HepG2 (cell line): ENCODE data around the gene NPW. TPM values are rescaled to one million over a fixed set of nuclear protein-coding genes. Genes with fewer than 3 reads are reported as not detected.
A peak's percentile ranks its signal among the peaks of the same experiment; 100 is the strongest.

Experiments
- CC2D1A ChIP-seq: sonication (generic); formaldehyde crosslinking; IDR thresholded peaks from 2 replicates; pipeline ENCODE4 v1.8.1; 2023; ENCODE audit warnings: mild to moderate bottlenecking, missing genetic modification reagents
- CEBPG ChIP-seq: IDR thresholded peaks from 2 replicates; pipeline ENCODE4 v1.6.1; 2016
- ELF3 ChIP-seq: IDR thresholded peaks from 2 replicates; pipeline ENCODE4 v1.6.1; 2016; ENCODE audit warnings: missing genetic modification reagents, missing compliant biosample characterization
- FOXP1 ChIP-seq, 2 experiments: fragments of 450-650 bp in 1 of 2; IDR thresholded peaks; 2 replicates each; pipeline ENCODE4 v1.6.1; 2017 to 2018; ENCODE audit warnings: antibody characterized with exemption in 1 of 2
- HDAC1 ChIP-seq: sonication (generic); formaldehyde crosslinking; IDR thresholded peaks from 2 replicates; pipeline ENCODE4 v1.5.1; 2020; ENCODE audit warnings: mild to moderate bottlenecking, missing genetic modification reagents
- SMYD3 ChIP-seq: sonication (generic); formaldehyde crosslinking; IDR thresholded peaks from 2 replicates; pipeline ENCODE4 v1.8.1; 2023; ENCODE audit warnings: mild to moderate bottlenecking, missing genetic modification reagents
- SOX13 ChIP-seq, 3 experiments: fragments of 450-650 bp in 1 of 3; sonication (generic) in 1 of 3; formaldehyde crosslinking in 1 of 3; IDR thresholded peaks in 2 of 3; conservative IDR thresholded peaks in 1 of 3; 2 replicates each; pipeline versions ENCODE4 v1.5.0 to v1.6.1; 2016 to 2020; ENCODE audit warnings: antibody characterized with exemption in 1 of 3, mild to moderate bottlenecking in 1 of 3, missing compliant biosample characterization in 1 of 3, missing genetic modification reagents in 1 of 3, moderate library complexity in 1 of 3
- YY1 ChIP-seq: IDR thresholded peaks from 2 replicates; pipeline ENCODE4 v1.6.1; 2011; ENCODE audit warnings: low read length, low read depth, moderate library complexity, mild to moderate bottlenecking; ENCODE audit not compliant: insufficient read depth, insufficient replicate concordance
- ZBTB38 ChIP-seq: sonication (generic); formaldehyde crosslinking; IDR thresholded peaks from 2 replicates; pipeline ENCODE4 v1.5.1; 2020; ENCODE audit warnings: mild to moderate bottlenecking, missing genetic modification reagents
- ZNF382 ChIP-seq: sonication (generic); formaldehyde crosslinking; IDR thresholded peaks from 2 replicates; pipeline ENCODE4 v1.5.0; 2020; ENCODE audit warnings: missing genetic modification reagents, mild to moderate bottlenecking, borderline replicate concordance
- ZNF713 ChIP-seq: sonication (generic); formaldehyde crosslinking; IDR thresholded peaks from 2 replicates; pipeline ENCODE4 v1.4.0; 2020; ENCODE audit warnings: mild to moderate bottlenecking, missing genetic modification reagents
- ZSCAN22 ChIP-seq: sonication (generic); formaldehyde crosslinking; IDR thresholded peaks from 2 replicates; pipeline ENCODE4 v1.4.0; 2020; ENCODE audit warnings: mild to moderate bottlenecking, missing genetic modification reagents
- ZSCAN30 ChIP-seq: sonication (generic); formaldehyde crosslinking; IDR thresholded peaks from 2 replicates; pipeline ENCODE4 v1.5.0; 2020; ENCODE audit warnings: mild to moderate bottlenecking, missing genetic modification reagents
- polyA plus RNA-seq, 8 experiments: library from polyadenylated mRNA; depleted of rRNA in 3 of 8; stranded (reverse) in 7 of 8; unstranded in 1 of 8; fragments of >200 nt; fragmentation: Illumina TruSeq in 4 of 8; extraction: Trizol in 4 of 8; gene quantifications; 2 replicates each; pipeline versions ENCODE4 v1.2.1 to v1.2.3, GENCODE V29; 2011 to 2016; ENCODE audit warnings: low read depth in 4 of 8, missing spikeins in 1 of 8, mixed read lengths in 1 of 8; ENCODE audit not compliant: insufficient read depth in 1 of 8
- total RNA-seq, 5 experiments: library from RNA; depleted of rRNA; stranded (reverse); fragments of >200 nt; fragmentation: Illumina TruSeq; extraction: Trizol; gene quantifications; 2 replicates each; pipeline ENCODE4 v1.2.3, GENCODE V29; 2016; ENCODE audit warnings: low read depth in 1 of 5
- TF ChIP-seq, protein P1 (sequence below): sonication (generic); formaldehyde crosslinking; IDR thresholded peaks from 2 replicates; pipeline ENCODE4 v1.8.0; 2022; ENCODE audit warnings: missing genetic modification reagents, low read depth, mild to moderate bottlenecking, borderline replicate concordance
- TF ChIP-seq, protein P2 (sequence below): sonication (generic); formaldehyde crosslinking; IDR thresholded peaks from 2 replicates; pipeline ENCODE4 v1.4.0; 2020; ENCODE audit warnings: low read depth, mild to moderate bottlenecking, missing genetic modification reagents
- TF ChIP-seq, protein P3 (sequence below): sonication (generic); formaldehyde crosslinking; IDR thresholded peaks from 2 replicates; pipeline ENCODE4 v1.5.0; 2020; ENCODE audit warnings: missing genetic modification reagents
- TF ChIP-seq, protein P4 (sequence below): sonication (generic); formaldehyde crosslinking; IDR thresholded peaks from 2 replicates; pipeline ENCODE4 v1.4.0; 2020; ENCODE audit warnings: mild to moderate bottlenecking, missing genetic modification reagents
- TF ChIP-seq, protein P5 (sequence below): fragments of 450-650 bp; IDR thresholded peaks from 2 replicates; pipeline ENCODE4 v1.6.1; 2016
- TF ChIP-seq, protein P6 (sequence below): sonication (generic); formaldehyde crosslinking; IDR thresholded peaks from 2 replicates; pipeline ENCODE4 v1.4.0; 2020; ENCODE audit warnings: low read depth, missing genetic modification reagents

NPW gene
- total and polyA plus RNA-seq, 2 of the 13 experiments (the other 11 are each of a cell fraction or from before 2014, with no cell fraction given) = 0.24 to 0.97 TPM

DNA sequence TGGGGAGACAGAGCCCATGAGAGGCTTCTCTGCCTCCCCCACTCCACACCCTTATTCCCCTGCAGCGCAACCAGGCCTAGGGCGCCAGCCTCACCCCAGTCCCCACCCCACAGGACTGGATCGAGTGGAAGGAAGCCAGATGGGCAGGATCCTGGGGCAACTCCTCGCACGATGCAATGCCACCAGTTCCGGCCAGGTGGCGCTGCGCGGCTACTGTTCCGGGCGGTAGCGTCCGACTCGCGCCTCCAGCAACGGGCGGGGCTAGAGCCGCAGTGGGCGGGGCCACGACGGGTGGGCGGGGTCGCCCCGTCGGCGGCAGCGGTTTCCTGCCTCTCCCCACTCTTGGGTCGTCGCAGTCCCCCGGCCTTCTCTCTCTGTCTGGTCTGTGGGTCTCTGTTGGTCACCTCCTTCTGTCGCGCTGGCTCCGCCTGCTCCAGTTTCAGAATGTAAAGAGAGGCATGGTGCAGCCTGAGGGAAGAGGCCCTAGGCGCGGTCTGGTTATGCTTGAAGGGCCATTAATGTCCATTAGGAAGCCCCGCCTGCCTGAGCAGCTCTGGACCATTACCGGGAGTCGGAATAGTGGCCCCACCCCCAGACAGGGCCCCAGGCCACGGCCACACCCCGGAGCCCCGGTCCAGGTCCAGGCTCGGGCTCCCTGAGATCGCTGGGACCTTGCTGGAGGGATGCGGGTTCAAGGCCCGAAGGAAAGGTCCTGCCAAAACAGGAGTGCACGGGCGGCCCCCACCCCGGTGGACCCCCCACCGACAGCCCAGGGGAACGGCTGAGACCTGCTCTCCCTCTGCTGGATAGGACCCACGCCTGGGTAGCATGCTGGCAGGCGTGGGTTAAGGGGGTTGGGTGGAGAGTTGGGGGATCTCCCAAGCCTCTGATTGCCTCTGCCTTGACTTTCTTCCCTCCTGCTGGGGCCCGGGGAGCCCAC lies 3.8 kb downstream of the NPW start (continued):
- TF ChIP-seq, protein P1, sequence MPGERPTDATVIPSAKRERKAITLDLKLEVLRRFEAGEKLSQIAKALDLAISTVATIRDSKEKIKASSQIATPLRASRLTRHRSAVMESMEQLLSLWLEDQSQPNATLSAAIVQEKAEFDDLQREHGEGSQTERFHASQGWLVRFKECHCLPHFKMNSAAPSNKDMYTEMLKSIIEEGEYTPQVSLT = no peak
- TF ChIP-seq FOXP1 (IDR thresholded peaks at IDR 0.05) = no peak
- no peak for TF ChIP-seq FOXP1 (CRISPR knock-in tag; IDR thresholded peaks at IDR 0.05)
- peak; percentile 75 for TF ChIP-seq HDAC1 (CRISPR knock-in tag)
- TF ChIP-seq, protein P2, sequence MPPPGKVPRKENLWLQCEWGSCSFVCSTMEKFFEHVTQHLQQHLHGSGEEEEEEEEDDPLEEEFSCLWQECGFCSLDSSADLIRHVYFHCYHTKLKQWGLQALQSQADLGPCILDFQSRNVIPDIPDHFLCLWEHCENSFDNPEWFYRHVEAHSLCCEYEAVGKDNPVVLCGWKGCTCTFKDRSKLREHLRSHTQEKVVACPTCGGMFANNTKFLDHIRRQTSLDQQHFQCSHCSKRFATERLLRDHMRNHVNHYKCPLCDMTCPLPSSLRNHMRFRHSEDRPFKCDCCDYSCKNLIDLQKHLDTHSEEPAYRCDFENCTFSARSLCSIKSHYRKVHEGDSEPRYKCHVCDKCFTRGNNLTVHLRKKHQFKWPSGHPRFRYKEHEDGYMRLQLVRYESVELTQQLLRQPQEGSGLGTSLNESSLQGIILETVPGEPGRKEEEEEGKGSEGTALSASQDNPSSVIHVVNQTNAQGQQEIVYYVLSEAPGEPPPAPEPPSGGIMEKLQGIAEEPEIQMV (CRISPR knock-in tag) = no peak
- TF ChIP-seq ZNF713 (CRISPR knock-in tag) = no peak
- peak; percentile 79 for TF ChIP-seq ZBTB38 (CRISPR knock-in tag)
- TF ChIP-seq, protein P3, sequence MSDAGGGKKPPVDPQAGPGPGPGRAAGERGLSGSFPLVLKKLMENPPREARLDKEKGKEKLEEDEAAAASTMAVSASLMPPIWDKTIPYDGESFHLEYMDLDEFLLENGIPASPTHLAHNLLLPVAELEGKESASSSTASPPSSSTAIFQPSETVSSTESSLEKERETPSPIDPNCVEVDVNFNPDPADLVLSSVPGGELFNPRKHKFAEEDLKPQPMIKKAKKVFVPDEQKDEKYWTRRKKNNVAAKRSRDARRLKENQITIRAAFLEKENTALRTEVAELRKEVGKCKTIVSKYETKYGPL (CRISPR knock-in tag) = no peak
- peak; percentile 92 for TF ChIP-seq ZSCAN22 (CRISPR knock-in tag)
- TF ChIP-seq, protein P4, sequence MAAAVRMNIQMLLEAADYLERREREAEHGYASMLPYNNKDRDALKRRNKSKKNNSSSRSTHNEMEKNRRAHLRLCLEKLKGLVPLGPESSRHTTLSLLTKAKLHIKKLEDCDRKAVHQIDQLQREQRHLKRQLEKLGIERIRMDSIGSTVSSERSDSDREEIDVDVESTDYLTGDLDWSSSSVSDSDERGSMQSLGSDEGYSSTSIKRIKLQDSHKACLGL (CRISPR knock-in tag) = 0 out of 2 replicates have a peak, but pooled peaks have one; percentile 33
- no peak for TF ChIP-seq ZSCAN30 (CRISPR knock-in tag)
- peak; percentile 35 for TF ChIP-seq ELF3 (CRISPR knock-in tag)
- TF ChIP-seq, protein P5, sequence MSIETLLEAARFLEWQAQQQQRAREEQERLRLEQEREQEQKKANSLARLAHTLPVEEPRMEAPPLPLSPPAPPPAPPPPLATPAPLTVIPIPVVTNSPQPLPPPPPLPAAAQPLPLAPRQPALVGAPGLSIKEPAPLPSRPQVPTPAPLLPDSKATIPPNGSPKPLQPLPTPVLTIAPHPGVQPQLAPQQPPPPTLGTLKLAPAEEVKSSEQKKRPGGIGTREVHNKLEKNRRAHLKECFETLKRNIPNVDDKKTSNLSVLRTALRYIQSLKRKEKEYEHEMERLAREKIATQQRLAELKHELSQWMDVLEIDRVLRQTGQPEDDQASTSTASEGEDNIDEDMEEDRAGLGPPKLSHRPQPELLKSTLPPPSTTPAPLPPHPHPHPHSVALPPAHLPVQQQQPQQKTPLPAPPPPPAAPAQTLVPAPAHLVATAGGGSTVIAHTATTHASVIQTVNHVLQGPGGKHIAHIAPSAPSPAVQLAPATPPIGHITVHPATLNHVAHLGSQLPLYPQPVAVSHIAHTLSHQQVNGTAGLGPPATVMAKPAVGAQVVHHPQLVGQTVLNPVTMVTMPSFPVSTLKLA = 0 out of 2 replicates have a peak, but pooled peaks have one; percentile 13
- no peak for TF ChIP-seq CC2D1A (CRISPR knock-in tag)
- TF ChIP-seq SOX13 (IDR thresholded peaks at IDR 0.05) = no peak
- peak in 1 of 2 experiments; percentile 13; a peak in 1 of 4 replicates for TF ChIP-seq SOX13 (CRISPR knock-in tag; conservative IDR thresholded peaks at IDR 0.05 in 1 of 2, IDR thresholded peaks at IDR 0.05 in 1 of 2)
- peak; percentile 31 for TF ChIP-seq YY1
- TF ChIP-seq ZNF382 = no peak
- TF ChIP-seq CEBPG (CRISPR knock-in tag) = no peak; the same call in 1 of the 2 replicates
- TF ChIP-seq, protein P6, sequence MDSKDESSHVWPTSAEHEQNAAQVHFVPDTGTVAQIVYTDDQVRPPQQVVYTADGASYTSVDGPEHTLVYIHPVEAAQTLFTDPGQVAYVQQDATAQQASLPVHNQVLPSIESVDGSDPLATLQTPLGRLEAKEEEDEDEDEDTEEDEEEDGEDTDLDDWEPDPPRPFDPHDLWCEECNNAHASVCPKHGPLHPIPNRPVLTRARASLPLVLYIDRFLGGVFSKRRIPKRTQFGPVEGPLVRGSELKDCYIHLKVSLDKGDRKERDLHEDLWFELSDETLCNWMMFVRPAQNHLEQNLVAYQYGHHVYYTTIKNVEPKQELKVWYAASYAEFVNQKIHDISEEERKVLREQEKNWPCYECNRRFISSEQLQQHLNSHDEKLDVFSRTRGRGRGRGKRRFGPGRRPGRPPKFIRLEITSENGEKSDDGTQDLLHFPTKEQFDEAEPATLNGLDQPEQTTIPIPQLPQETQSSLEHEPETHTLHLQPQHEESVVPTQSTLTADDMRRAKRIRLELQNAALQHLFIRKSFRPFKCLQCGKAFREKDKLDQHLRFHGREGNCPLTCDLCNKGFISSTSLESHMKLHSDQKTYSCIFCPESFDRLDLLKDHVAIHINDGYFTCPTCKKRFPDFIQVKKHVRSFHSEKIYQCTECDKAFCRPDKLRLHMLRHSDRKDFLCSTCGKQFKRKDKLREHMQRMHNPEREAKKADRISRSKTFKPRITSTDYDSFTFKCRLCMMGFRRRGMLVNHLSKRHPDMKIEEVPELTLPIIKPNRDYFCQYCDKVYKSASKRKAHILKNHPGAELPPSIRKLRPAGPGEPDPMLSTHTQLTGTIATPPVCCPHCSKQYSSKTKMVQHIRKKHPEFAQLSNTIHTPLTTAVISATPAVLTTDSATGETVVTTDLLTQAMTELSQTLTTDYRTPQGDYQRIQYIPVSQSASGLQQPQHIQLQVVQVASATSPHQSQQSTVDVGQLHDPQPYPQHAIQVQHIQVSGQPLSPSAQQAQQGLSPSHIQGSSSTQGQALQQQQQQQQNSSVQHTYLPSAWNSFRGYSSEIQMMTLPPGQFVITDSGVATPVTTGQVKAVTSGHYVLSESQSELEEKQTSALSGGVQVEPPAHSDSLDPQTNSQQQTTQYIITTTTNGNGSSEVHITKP (CRISPR knock-in tag) = 0 out of 2 replicates have a peak, but pooled peaks have one; percentile 21
- no peak for TF ChIP-seq SMYD3 (CRISPR knock-in tag)
